CD4-positive, alpha-beta T cell treated with Interleukin-10 for 1 hour (primary cell): ENCODE measurements around the gene YLPM1.

Source experiments
- DNase-seq: peaks from one replicate; pipeline ENCODE4 v3.0.0-alpha.2; 2020

Gene YLPM1

DNA sequence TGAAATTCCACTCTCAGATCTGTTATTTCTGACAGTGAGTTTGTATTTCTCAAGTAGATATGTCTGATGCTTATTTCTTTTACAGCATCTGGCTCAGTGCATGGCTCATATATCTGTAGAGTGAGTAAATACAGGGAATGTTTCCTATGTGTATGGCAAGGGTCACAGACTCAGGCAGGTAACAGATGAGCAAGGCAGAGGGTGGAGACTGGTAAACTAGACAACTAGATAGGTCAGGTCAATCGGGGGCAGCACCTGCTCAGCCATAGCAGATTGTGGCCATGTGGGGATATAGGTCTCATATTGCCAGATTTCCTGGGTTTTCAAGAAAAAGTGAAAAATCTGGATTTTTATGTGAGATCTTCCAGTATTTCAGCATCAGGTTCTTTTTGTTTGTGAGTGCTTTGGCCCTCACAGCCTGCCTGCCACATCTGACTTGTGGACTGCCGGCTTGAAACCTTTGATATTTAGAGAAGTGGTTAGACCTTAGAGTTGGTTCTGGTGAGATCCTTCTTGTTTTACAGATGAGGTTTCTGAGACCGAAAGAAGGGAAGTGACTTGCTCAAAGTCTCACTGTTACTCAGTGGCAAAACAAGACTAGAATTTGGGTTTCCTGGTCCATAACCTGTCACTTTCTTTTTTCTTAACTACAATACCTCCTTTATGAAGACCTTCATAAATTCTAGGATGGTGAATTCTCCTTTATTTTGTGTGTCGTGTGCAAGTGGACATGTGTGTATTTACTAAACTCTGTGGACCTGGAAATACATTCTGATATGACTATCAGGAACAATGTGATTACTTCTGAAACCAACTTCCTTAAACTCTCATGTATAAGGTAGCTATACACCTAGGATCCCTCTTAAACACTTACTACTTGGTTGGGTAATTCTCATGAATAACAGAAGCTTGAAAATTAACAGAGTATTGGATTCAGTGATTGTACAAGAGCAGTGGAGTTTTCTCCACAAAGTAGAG lies 78.4 kb downstream of the YLPM1 start:
- DNase-seq: peak; percentile 52

DNA sequence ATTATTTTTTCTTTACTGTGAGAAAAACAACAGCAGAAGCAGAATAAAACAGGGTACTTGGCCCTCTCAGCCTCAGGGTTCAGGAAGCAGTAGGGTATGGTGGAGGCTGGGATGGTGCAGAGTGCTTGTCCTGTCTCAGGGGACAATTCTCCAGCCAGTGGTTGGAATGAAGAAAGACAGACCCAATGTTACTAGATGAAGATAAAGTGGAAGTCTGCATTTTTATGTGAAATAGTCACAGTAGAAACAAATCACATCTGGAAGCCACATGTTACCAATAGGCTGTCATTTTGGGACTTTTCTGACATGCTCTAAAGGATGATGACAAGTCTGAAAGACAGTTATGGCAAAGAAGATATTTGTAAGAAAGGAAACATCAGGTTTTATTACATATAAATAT lies 80.5 kb downstream of the YLPM1 start:
- DNase-seq: no peak

DNA sequence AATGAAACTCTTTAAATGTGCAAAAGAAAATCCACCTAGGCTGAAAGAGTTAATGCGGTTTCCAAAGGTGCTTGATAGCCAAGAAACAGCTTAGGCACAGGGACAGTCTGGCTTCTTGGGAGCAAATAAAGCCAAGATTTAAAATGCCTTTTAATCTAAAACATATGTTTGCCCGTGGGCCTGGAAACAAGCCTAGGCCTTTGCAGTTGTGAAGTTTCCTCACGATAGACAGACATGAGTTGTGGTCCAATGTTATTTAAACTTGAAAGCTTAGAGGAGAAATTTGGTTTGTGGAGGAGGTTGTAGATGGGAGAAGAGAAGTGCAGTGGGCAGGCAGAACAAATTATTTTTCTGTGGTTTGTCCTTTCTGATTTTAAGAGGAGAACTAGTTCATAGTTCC lies 83.1 kb downstream of the YLPM1 start:
- no peak for DNase-seq

DNA sequence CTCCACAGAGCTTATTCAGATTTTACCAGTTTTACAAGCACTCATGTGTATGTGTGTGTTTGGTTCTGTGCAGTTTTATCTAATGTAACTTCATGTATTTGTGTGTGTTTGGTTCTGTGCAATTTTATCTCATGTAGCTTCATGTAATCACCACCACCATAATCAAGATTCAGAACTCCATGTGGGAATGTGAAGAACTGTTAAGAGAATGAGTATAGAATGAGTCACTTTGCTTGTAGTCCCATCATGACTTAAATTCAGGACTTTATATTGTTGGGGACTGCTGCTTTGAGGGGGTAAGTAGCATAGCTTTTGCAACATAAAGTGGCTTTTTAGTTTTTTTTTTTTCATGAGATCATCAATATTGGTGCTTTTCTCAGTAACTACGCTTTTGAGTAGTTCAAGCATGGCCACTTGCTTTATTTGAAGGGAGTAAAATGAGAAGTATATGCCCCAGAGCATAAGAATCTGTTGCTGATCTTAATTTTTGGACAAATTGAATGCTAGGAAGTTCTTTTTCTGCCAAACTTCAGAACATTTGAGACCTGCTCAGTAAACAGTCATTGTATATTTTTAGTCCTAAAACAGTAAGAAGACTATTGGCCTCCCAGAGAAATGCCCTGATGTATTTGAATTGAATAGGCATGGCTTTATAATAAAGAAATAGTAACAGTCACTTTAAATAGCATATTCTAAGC lies 84.0 kb downstream of the YLPM1 start:
- no peak for DNase-seq

DNA sequence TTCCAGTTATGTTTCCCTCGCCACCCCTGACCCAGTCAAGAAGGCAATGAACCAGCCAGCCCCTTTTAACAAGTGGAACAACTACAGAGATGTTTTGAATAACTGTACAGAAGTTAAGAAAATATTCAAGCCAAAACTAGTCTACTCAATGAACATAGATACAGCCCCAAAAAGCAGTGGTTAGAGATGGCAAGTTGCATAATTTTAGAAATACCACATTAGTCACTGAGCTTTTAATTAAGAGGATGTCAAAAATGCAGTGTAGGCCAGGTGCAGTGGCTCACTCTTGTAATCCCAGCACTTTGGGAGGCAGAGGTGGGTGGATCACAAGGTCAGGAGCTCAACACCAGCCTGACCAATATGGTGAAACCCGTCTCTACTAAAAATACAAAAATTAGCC lies 85.7 kb downstream of the YLPM1 start:
- no peak for DNase-seq

DNA sequence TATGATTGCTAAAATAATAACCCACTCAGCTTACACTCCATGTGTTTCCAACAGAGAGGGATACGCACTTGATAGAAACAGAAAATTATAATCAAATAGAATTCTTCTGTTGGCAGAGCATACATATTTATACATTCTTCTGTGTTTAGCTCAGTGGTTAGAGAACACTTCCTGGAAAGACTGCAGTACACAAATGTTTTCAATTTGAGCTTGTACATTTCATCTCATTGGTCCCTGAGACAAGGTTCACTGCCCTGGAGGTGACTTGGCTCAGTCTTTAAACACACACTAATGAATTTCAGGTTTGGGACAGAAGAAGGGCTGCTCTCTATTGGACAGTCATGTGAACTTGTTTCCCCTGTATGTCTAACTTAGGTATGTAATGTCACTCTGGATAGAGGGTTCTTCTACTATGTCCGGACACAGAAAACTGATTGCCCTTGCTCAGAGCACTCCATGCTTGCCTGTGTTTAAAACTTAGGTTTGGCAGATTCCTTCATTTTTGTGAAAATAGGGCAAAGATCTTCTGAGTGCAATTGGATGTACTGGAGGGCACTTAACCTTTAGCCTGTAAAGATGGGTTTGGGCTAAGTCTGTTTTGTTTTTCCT lies 89.9 kb downstream of the YLPM1 start:
- DNase-seq: no peak

DNA sequence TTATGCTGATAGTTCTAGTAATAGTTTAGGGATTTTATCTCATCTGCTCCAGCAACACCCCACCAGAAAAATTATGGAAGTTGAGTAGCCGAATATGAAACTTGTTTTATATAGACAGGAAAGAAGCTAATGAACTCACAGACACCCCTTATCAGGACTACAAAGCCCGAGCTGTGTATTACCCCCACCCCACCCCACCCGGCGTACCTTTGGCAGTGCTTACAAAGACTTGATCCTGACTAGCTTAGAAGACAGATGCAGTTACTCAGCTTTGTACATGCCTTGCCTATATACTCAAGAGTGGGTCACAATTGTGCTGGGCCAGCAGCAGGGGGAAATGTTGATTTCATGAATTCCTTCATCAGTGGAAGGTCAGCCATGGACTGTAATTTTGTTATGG lies 90.5 kb downstream of the YLPM1 start:
- no peak for DNase-seq

DNA sequence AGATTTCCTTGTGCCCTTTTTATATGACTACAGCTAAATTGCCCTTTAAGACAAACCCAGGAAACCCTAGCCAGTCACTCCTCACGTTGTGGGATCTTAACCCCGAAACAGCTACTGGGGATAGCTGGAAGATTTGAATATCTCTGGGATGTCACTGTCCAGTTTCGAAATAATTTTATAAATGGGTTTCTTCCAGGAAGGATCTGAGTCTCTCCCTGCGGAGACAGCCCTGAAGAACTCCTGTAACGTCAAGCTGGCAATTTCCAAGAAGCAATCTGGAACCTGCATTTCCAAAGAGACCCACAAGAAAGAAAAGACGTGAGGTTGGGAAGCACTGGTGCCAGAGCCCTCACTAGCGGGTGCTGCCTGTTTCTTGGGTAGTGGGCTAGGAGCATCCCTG lies 91.9 kb downstream of the YLPM1 start:
- DNase-seq: no peak

DNA sequence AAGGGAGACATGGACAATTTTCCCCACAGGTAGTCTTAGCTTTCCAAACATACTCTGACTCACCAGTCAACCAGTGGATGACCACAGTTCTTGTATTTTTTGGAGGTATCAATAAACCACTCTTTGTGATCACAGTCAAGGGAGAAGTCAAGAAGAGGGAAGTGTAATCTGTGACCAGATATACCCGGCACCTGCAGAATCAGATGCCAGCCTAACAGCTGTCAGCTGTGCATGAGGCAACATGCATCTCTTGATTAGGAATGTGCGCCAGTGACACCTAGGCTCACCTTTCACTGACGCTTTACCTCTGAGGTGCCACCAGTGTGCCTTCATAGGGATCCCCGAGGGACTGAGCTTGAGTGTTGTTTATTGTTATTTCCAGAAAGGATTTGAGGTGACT lies 92.8 kb downstream of the YLPM1 start:
- no peak for DNase-seq

DNA sequence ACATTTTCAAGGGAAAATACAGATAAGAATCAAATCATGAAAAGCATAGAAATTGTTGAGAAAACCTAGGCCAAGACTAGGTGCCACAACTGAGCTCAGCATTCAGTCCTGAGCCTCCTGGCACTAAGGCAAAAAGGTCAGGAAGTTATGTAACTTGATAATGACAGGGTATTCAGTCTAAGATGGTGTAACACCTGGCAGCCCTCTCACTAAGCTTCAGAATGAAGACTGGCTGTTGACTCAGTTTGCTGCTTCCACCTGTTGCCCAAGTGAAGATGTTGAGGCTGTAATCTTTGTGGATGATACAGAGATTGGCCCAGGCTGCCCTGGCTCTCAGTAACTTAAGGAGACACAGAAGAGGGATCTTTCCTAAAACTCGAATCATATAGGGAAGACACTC lies 93.2 kb downstream of the YLPM1 start:
- no peak for DNase-seq

DNA sequence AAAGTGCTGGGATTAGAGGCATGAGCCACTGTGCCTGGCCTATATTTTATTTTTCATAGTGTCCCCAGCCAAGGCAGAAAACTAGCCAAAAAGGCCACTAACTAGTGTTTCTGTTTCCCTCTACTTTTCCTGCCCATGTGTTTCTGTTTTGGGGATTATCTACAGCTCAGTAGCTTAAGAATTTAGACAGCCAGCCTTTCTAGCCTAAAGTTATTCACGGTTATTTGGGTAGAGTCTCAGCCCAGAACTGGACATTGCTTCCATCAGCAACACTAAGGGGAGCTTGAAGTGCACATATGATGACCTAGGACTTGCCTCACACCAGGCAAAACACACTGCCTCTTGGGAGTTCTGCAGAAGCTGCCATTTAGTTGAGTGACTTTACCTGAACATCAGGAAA lies 94.9 kb downstream of the YLPM1 start:
- DNase-seq: no peak

DNA sequence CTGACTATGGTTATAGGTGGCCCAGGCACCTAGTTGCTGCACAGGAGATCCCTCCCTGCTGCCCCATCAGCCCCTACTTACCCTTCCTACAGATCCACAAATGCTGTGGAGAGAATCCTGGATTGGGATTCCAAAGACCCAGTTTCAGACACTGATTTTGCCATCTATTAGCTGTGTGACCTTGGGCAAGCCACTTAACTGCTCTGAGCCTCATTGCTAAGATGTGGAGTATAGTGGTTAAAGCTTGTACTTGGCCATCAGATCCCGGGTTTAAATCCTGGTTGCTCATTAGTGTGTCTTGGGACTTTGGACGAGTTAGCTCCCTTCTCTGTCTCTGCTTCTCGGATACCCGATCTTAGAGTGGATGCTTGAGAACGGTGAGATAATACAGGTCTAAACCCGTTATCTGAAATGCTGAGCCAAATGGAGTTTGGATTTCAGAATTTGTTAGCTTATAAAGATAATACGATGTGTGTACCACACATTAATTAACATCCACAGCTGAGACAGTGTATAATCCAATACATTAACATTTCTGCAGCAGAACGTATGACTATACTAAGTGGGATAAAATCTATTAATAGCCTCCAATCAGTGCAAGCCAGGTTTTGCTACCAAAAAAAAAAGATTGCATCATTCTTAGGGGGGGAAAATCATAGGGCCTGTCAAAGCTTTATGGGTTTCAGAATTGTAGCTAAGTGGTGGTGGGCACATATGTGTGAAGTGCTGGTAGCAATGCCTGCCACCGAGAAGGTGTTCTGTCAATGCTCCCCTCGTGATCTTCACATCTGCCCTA lies 96.8 kb downstream of the YLPM1 start:
- no peak for DNase-seq

DNA sequence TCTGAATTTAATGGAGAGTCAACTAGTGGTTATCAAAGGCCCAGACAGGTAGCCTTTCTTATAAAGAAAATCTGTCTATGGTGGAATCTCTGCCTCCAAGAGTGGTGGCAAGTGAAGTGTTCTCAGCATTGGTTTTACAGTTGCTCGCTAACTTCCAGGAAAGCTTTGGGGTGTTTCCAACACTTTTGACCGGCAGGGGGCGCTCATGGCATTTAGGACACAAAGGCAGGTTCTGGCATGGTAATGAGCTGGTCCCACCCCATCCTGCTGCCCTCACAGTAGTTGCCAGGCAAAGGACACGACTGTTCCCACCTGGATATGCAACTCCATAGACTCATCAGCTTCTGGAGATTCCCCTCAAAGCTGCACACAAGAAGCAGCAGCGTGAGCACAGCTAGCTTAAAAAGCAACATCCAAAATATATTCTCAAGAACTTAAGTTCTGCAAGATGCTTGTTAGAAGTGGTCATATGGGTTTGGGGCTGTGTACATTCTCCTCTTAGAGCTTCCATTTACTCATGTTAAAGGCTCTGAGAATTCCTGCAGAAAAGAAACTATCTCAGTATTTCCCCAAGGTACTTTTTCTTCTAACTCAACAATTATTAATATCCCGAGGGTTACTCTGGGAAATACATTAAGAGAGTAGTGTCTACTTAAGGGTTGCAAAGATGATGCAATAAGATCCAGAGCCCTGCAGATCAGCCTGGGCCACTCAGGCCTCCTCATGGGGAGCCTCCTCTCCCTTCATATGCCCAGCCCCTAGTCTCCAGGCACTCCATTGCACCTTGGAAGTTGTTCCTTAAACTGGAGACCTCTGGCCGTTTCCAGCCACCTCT lies 98.0 kb downstream of the YLPM1 start:
- peak; percentile 90 for DNase-seq

DNA sequence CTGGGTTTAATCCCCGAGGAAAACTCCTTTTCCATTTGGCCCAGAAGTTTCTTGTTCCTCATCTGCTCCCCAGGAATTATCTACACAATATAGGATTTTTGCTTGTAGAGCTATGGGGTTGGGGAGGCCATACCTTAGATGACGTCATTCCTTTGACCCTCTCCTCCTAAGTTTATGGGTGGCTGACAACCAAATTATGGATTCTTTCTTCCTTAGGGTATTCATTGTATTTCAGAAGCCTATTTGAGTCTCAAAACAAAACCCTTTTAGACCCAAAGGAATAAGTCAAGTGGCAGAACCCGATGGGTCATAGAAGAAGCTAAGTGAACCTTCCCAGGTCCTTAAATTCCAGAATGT lies 98.6 kb downstream of the YLPM1 start:
- no peak for DNase-seq

DNA sequence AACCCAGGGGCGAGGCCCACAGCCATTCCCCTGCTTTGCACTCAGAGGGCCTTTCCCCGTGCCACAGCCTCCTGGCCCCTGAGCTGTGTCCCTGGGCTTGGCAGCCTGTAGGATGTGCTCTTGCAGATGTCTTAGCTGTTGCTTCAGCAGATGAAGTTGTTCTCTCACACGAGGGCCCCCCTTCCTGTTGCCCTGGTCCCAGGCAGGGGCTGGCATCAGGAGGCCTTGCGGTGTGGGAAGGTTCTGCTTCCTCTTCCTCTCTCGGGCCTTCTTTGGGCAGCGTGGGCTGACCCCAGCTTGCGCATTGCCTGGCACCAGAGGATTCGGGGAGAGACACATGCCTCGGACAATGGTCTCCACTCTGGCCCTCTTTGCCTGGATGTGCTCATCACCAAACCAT lies 100.2 kb downstream of the YLPM1 start:
- DNase-seq: no peak

DNA sequence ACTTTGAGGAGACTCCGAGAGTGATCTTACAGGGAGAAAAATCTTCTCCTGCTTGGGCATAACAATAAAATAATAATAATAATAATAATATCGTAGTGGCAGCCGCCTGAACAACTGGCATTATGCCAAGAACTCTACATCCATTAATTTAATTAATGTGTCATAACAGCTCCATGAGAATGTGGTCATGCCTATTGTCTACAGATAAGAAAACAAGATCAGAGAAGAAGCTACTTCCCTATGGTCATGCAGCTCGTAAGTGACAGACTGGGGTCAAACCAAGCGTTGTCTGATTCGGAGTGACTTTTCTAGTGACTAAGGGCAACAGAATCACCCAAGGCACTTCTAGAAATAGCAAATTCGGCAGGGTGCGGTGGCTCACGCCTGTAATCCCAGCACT lies 101.1 kb downstream of the YLPM1 start:
- DNase-seq: no peak

DNA sequence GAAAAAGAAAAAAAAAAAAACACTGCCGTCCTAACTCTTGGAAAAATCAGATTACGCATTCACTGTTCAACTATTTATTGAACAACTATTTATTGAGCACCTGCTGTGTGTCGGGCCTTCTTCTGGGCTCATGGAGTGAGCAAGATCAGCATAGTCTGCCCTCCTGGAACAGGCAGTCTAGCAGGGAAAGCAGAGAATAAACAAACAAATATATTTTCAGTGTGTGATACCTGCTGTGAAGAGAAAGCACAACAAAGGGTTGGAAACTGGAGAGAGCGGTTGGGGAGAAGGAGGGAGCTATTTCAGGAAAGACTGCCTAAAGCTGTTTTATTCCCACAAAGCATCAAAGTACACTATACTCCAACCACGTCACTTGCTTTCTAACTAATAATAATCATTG lies 102.0 kb downstream of the YLPM1 start:
- no peak for DNase-seq

DNA sequence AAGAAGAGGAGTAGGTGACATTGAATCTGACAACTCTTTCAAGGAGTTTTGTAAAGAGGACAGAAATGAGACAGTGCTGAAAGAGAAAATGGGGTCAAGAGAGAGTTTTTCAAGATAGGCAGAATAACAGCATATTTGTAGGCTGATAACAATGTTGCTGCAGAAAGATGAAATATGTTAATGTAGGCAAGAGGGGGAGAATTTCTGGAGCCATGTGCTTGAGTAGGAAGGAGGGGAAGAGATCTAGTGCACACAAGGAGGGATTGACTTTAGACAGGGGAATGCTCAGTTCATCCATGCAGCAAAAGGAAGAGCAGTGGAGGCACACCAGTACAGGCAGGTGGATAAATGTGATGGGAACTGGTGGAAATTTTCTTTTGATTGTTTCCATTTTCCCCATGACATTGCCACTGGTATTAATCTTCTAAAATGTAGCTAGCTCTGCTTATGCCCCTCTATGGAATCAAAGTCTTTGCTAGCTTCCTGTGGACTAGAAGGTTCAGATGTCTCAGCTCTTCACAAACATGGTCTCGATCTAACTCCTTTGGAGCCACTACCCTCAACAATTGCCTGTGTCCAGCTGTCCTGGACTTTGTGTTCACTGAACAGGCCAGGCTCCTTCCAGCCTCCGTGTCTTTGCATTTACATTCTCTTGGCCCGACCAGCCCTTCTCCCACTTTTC lies 103.7 kb downstream of the YLPM1 start:
- no peak for DNase-seq

DNA sequence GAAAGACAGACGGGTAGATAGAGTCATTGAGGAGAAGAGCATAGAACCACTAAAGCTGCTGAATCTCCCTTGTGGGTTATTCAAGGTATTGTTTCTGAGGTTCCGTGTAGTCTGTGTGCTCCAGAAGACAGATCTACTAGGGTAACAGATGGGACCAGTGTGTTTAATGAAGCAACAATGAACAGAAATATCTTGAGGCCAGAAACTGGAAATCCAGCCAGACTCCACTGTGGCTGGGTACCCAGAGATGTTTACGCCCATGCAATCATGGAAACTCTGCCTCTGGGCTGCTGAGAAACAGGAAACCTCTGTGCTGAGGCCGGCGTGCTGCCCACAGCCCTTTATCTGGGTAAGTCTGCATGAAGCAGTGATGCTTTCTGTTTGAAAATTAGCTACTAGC lies 104.6 kb downstream of the YLPM1 start:
- peak; percentile 45 for DNase-seq

DNA sequence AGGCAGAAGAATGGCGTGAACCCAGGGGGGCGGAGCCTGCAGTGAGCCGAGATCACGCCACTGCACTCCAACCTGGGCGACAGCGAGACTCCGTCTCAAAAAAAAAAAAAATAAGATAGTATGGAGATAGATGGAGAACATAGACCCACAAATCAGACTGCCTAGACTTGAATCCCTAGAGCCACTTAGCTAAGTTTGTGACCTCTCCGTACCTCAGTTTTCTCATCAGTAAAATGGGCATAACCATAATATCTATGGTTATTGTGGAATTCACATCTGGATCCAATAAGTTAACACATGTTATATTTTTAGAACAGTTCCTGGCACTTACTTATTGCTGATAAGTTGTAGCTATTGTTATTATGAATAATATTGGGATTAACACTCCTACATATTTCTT lies 105.6 kb downstream of the YLPM1 start:
- DNase-seq: no peak

DNA sequence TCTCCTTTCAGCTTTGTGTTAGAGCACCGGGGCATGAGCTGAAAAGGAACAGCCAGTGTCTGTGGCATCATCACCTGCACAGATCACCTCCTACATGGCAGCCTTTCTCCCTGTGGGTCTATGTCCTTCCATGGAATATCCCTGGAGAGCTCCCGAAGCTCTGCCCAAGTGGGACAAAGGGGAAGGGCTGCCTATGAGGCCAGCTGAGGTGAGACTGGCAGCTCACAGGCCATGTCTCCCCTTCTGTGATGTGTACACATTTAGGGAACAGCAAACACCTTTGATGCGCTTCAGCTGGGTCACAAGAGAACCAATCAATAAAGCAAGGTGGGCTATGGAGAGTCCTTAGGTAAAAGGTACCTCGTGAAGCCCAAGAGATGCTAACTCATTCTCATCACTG lies 108.7 kb downstream of the YLPM1 start:
- DNase-seq: no peak

DNA sequence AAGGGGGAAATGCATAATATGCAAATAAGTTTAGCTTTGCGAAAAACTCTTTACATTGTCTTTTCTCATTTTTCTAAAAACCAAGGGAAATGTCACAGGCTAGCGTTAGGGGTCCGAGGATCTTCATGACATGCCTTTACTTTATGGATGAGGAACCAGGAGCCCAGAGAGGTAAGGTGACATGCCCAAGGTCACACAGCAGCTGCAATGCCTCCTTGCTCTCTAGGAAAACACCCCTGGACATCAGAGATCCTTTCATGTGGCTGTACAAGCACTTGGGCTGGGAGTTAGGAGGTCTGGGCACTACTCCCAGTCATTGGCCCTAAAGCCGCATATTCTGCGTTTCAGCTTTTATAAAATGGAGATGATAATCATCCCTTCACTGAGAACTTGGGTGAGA lies 112.1 kb downstream of the YLPM1 start:
- no peak for DNase-seq
